Caco-2 (cell line): ENCODE data around the gene ZFYVE9. TPM values are rescaled to one million over a fixed set of nuclear protein-coding genes. Genes with fewer than 3 reads are reported as not detected.
A peak's percentile ranks its signal among the peaks of the same experiment; 100 is the strongest.

Experiments used
- BruUV-seq: library from RNA; stranded (reverse); fragments of 400-500 nt; replicated peaks from 2 replicates; lab custom pipeline; 2021; lab: Mats Ljungman, UMichigan
- CTCF ChIA-PET: fragments of 300-600 bp; sonication (Branson Sonifier 250); formaldehyde crosslinking; loops from one replicate; lab custom pipeline; 2022; ENCODE audit warnings: antibody characterized with exemption; lab: Charles Lee
- POLR2A ChIA-PET: fragments of 300-600 bp; sonication (Branson Sonifier 250); formaldehyde crosslinking; loops from one replicate; lab custom pipeline; 2022; ENCODE audit warnings: antibody characterized with exemption; lab: Charles Lee
- DNase-seq, 2 experiments: peaks; one replicate each; pipeline versions ENCODE4 v3.0.0 to v3.0.0-alpha.2; 2020 to 2022
- H3K27me3 ChIP-seq: replicated peaks from 2 replicates; pipeline ENCODE4 v1.6.0; 2011; ENCODE audit warnings: low read length; ENCODE audit not compliant: control insufficient read depth, insufficient read depth
- H3K36me3 ChIP-seq: 2 replicates; pipeline ENCODE4 v1.5.1; 2011; ENCODE audit warnings: low read length; ENCODE audit not compliant: control insufficient read depth, insufficient read depth
- H3K4me1 ChIP-seq: fragments of 250-450 bp; sonication (Bioruptor Pico); 2 replicates; pipeline ENCODE4 v1.5.1; 2020; ENCODE audit warnings: mild to moderate bottlenecking
- H3K4me3 ChIP-seq: 2 replicates; pipeline ENCODE4 v1.5.1; 2011; ENCODE audit warnings: low read depth, mild to moderate bottlenecking, control low read depth, low read length
- H3K9me3 ChIP-seq: fragments of 250-450 bp; sonication (Bioruptor Pico); 2 replicates; pipeline ENCODE4 v1.5.1; 2020; ENCODE audit warnings: mild to moderate bottlenecking, moderate library complexity
- H3K27ac Mint-ChIP-seq: one replicate; pipeline ENCODE4 v1.8.0; 2022; ENCODE audit warnings: mixed read lengths; ENCODE audit not compliant: unreplicated experiment
- H3K27me3 Mint-ChIP-seq: one replicate; pipeline ENCODE4 v1.8.0; 2022; ENCODE audit warnings: mixed read lengths; ENCODE audit not compliant: insufficient read depth, unreplicated experiment
- H3K36me3 Mint-ChIP-seq: one replicate; pipeline ENCODE4 v1.8.0; 2022; ENCODE audit warnings: mild to moderate bottlenecking, mixed read lengths; ENCODE audit not compliant: insufficient read depth, unreplicated experiment
- H3K4me1 Mint-ChIP-seq: one replicate; pipeline ENCODE4 v1.8.0; 2022; ENCODE audit warnings: low read depth, mixed read lengths; ENCODE audit not compliant: unreplicated experiment
- H3K4me3 Mint-ChIP-seq: one replicate; pipeline ENCODE4 v1.8.0; 2022; ENCODE audit warnings: mild to moderate bottlenecking, moderate library complexity, mixed read lengths; ENCODE audit not compliant: unreplicated experiment
- H3K9me3 Mint-ChIP-seq: one replicate; pipeline ENCODE4 v1.8.0; 2022; ENCODE audit warnings: mixed read lengths; ENCODE audit not compliant: unreplicated experiment
- CTCF ChIP-seq, 2 experiments: fragments of 200-600 bp in 1 of 2; IDR thresholded peaks; 1 replicate in 1 of 2; 2 replicates in 1 of 2; pipeline versions ENCODE4 v1.5.1 to v1.8.0; 2011 to 2022; ENCODE audit warnings: antibody characterized with exemption in 1 of 2, control low read depth in 1 of 2, inconsistent platforms in 1 of 2, low read depth in 1 of 2, low read length in 1 of 2, mild to moderate bottlenecking in 1 of 2, moderate library complexity in 1 of 2; ENCODE audit not compliant: insufficient read depth in 1 of 2, severe bottlenecking in 1 of 2, unreplicated experiment in 1 of 2
- intact Hi-C: fragments of 100-400 bp; cut with micrococcal nuclease; formaldehyde crosslinking; loops from one replicate; pipeline ENCODE4 v1.10.0; 2022; ENCODE audit not compliant: unreplicated experiment
- total RNA-seq: library from RNA; stranded (reverse); gene quantifications from 2 replicates; pipeline ENCODE4 v1.2.3, GENCODE V29; 2022

Gene ZFYVE9
- total RNA-seq, 1 experiment from 2014 or later = 18.4 TPM

- Mint-ChIP-seq H3K27me3 (no peaks in the 10 kb centered on the region), H3K27ac (no peak overlapping the region), H3K4me3 (no peak overlapping the region), H3K9me3 (no peaks in the 10 kb centered on the region), H3K4me1 (peaks cover 6% of the 10 kb centered on the region), H3K36me3 (peaks cover 6% of the 10 kb centered on the region)
- no TSS peak for BruUV-seq
- DNase-seq = no peak
- no peaks in the 10 kb centered on the region for H3K36me3 ChIP-seq
- CTCF ChIA-PET = no interaction called here
- POLR2A ChIA-PET = no interaction called here
- no peak for TF ChIP-seq CTCF (IDR thresholded peaks at IDR 0.05; ENCODE audit: insufficient read depth in 1 of 2, low read depth in 1 of 2, low read length in 1 of 2, severe bottlenecking in 1 of 2, unreplicated experiment in 1 of 2)
- no peaks in the 10 kb centered on the region for H3K27me3 ChIP-seq
- H3K9me3 ChIP-seq = no peaks in the 10 kb centered on the region
- intact Hi-C loops = no loop called here
- H3K4me3 ChIP-seq = no peak overlapping the region
- no peaks in the 10 kb centered on the region for H3K4me1 ChIP-seq
Measured at GRCh38 chr1:52237430-52237829, 95.5 kb downstream of the ZFYVE9 start.

- POLR2A ChIA-PET = no interaction called here
- Mint-ChIP-seq H3K27ac (no peak overlapping the region), H3K9me3 (no peaks in the 10 kb centered on the region), H3K36me3 (peaks cover 6% of the 10 kb centered on the region), H3K4me3 (no peak overlapping the region), H3K27me3 (no peaks in the 10 kb centered on the region), H3K4me1 (peaks cover 6% of the 10 kb centered on the region)
- Histone ChIP-seq H3K9me3 (no peaks in the 10 kb centered on the region), H3K4me3 (no peak overlapping the region), H3K4me1 (no peaks in the 10 kb centered on the region), H3K36me3 (no peaks in the 10 kb centered on the region), H3K27me3 (no peaks in the 10 kb centered on the region)
- intact Hi-C loops = no loop called here
- CTCF ChIA-PET = no interaction called here
- DNase-seq = no peak
- BruUV-seq = TSS peak; percentile 50
- TF ChIP-seq CTCF (IDR thresholded peaks at IDR 0.05; ENCODE audit: insufficient read depth in 1 of 2, low read depth in 1 of 2, low read length in 1 of 2, severe bottlenecking in 1 of 2, unreplicated experiment in 1 of 2) = no peak
Measured at GRCh38 chr1:52238474-52238873, 96.6 kb downstream of the ZFYVE9 start.

GRCh38 chr1:52238887-52239707, 97.2 kb downstream of the ZFYVE9 start:
- Histone ChIP-seq H3K9me3 (no peaks in the 10 kb centered on the region), H3K4me1 (no peaks in the 10 kb centered on the region), H3K27me3 (no peaks in the 10 kb centered on the region), H3K4me3 (no peak overlapping the region), H3K36me3 (no peaks in the 10 kb centered on the region)
- peaks cover 6% of the 10 kb centered on the region for H3K36me3 Mint-ChIP-seq
- no peaks in the 10 kb centered on the region for H3K9me3 Mint-ChIP-seq
- no peak overlapping the region for H3K4me3 Mint-ChIP-seq
- POLR2A ChIA-PET = no interaction called here
- DNase-seq = no peak
- TF ChIP-seq CTCF (IDR thresholded peaks at IDR 0.05; ENCODE audit: insufficient read depth in 1 of 2, low read depth in 1 of 2, low read length in 1 of 2, severe bottlenecking in 1 of 2, unreplicated experiment in 1 of 2) = no peak
- no TSS peak for BruUV-seq
- H3K27me3 Mint-ChIP-seq = no peaks in the 10 kb centered on the region
- peaks cover 6% of the 10 kb centered on the region for H3K4me1 Mint-ChIP-seq
- CTCF ChIA-PET = no interaction called here
- H3K27ac Mint-ChIP-seq = no peak overlapping the region
- intact Hi-C loops = no loop called here
